GM19397 (cell line): Measurements from ENCODE around the gene CFAP73.

ENCODE experiments used
- ATAC-seq: cut with Tn5 transposase; IDR thresholded peaks from one replicate; pipeline ENCODE4 v1.9.1; 2021; ENCODE audit warnings: mild to moderate bottlenecking, moderate library complexity; ENCODE audit not compliant: unreplicated experiment

Gene CFAP73

GRCh38 chr12:113119980-113120669, 29.4 kb upstream of the CFAP73 start:
- ATAC-seq = no peak

GRCh38 chr12:113120670-113121370, 28.7 kb upstream of the CFAP73 start:
- ATAC-seq = no peak

GRCh38 chr12:113127791-113128199, 21.7 kb upstream of the CFAP73 start:
- no peak for ATAC-seq

GRCh38 chr12:113128802-113129663, 20.5 kb upstream of the CFAP73 start:
- no peak for ATAC-seq

- ATAC-seq = no peak
Observed at GRCh38 chr12:113129664-113130456, 19.7 kb upstream of the CFAP73 start.

- no peak for ATAC-seq
Observed at GRCh38 chr12:113130457-113131135, 18.9 kb upstream of the CFAP73 start.

GRCh38 chr12:113131556-113131955, 18.0 kb upstream of the CFAP73 start:
- no peak for ATAC-seq

GRCh38 chr12:113133036-113133435, 16.5 kb upstream of the CFAP73 start:
- no peak for ATAC-seq

GRCh38 chr12:113133666-113134065, 15.9 kb upstream of the CFAP73 start:
- ATAC-seq = no peak

- no peak for ATAC-seq
Observed at GRCh38 chr12:113134071-113134470, 15.5 kb upstream of the CFAP73 start.

- no peak for ATAC-seq
Observed at GRCh38 chr12:113134521-113134951, 15.0 kb upstream of the CFAP73 start.

GRCh38 chr12:113135178-113136127, 14.1 kb upstream of the CFAP73 start, which contains the start of gene RASAL1:
Gene RASAL1, minus strand, starts transcription at chr12:113135761. Its CDS starts 299 bp downstream, at chr12:113135462.
- no peak for ATAC-seq

GRCh38 chr12:113136128-113136989, 13.2 kb upstream of the CFAP73 start:
- no peak for ATAC-seq

GRCh38 chr12:113136990-113137511, 12.5 kb upstream of the CFAP73 start:
- no peak for ATAC-seq

- no peak for ATAC-seq
Observed at GRCh38 chr12:113137861-113138783, 11.4 kb upstream of the CFAP73 start.

- ATAC-seq = no peak
Observed at GRCh38 chr12:113138826-113139225, 10.7 kb upstream of the CFAP73 start.

- ATAC-seq = no peak
Observed at GRCh38 chr12:113140706-113141105, 8.8 kb upstream of the CFAP73 start.
